GM21529 (cell line): ENCODE results near the gene RPP14.
A peak's percentile ranks its signal among the peaks of the same experiment; 100 is the strongest.

ENCODE experiments used
- ATAC-seq: cut with Tn5 transposase; IDR thresholded peaks from one replicate; pipeline ENCODE4 v1.9.1; 2021; ENCODE audit not compliant: unreplicated experiment

The RPP14 gene

GRCh38 chr3:58353722-58354553 is 47.9 kb downstream of the RPP14 start:
- no peak for ATAC-seq

DNA sequence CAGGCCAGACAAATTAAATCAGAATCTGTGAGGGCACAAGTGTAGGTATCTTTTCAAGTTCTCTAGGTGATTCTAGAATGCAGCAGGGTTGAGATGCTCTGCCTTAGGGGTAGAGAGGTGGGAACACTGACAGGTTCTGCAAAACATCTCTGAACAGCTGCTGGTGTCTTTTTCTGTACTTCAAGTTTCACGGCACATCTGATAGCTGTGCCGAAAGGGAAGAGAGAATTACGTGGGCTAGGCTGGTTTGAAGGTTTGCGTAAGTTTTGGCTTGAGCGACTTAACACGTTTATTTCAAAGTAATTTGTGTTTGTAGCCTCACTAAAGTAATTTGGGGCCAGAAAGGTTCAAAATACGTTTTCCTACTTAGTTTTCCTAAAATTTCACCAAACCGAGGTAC is 49.1 kb downstream of the RPP14 start:
- ATAC-seq, result peak; percentile 76

GRCh38 chr3:58356054-58356453 is 50.0 kb downstream of the RPP14 start:
- ATAC-seq, result no peak

GRCh38 chr3:58357402-58357801 is 51.4 kb downstream of the RPP14 start:
- ATAC-seq, result no peak

GRCh38 chr3:58358092-58358491 is 52.0 kb downstream of the RPP14 start:
- ATAC-seq, result no peak

- ATAC-seq, result no peak
Observed at GRCh38 chr3:58358808-58359207, 52.8 kb downstream of the RPP14 start.

GRCh38 chr3:58359621-58360020 is 53.6 kb downstream of the RPP14 start:
- no peak for ATAC-seq

- ATAC-seq, result no peak
Observed at GRCh38 chr3:58361866-58362265, 55.8 kb downstream of the RPP14 start.

GRCh38 chr3:58366699-58367098 is 60.7 kb downstream of the RPP14 start:
- no peak for ATAC-seq

GRCh38 chr3:58369038-58369437 is 63.0 kb downstream of the RPP14 start:
- ATAC-seq, result no peak
